HEK293 (cell line): ENCODE measurements around the gene TCF3.

Experiments
- CTCF ChIA-PET: fragments of 350-600 bp; formaldehyde crosslinking; extraction: SDS; loops from one replicate; lab custom pipeline; 2021; ENCODE audit warnings: antibody characterized with exemption; lab: Yijun Ruan, JAX
- POLR2A ChIA-PET: fragments of 300-600 bp; formaldehyde crosslinking; extraction: SDS; loops from one replicate; lab custom pipeline; 2020; ENCODE audit warnings: antibody characterized with exemption, inconsistent platforms; lab: Yijun Ruan, JAX
- H3K27ac ChIP-seq: fragments of 200-500 bp; sonication (Bioruptor generic); 2 replicates; pipeline ENCODE4 v1.5.1; 2014; ENCODE audit warnings: low read depth, low read length, control low read depth, inconsistent platforms; ENCODE audit errors: extremely low read depth
- H3K36me3 ChIP-seq, 2 experiments: fragments of 200-500 bp in 1 of 2; sonication (Bioruptor generic) in 1 of 2; 1 replicate in 1 of 2; 2 replicates in 1 of 2; pipeline ENCODE4 v1.5.1; 2014 to 2017; ENCODE audit warnings: inconsistent platforms in 2 of 2, low read length in 2 of 2; ENCODE audit not compliant: control insufficient read depth in 2 of 2, insufficient read depth in 1 of 2
- H3K4me1 ChIP-seq: fragments of 200-500 bp; sonication (Bioruptor generic); 2 replicates; pipeline ENCODE4 v1.5.1; 2014; ENCODE audit warnings: mild to moderate bottlenecking, low read length, inconsistent platforms; ENCODE audit not compliant: control insufficient read depth, insufficient read depth
- H3K4me3 ChIP-seq: 2 replicates; pipeline ENCODE4 v1.5.1; 2011; ENCODE audit warnings: low read depth, mild to moderate bottlenecking, control low read depth, low read length, moderate library complexity
- H3K9me3 ChIP-seq: fragments of 200-500 bp; sonication (Bioruptor generic); 2 replicates; pipeline ENCODE4 v1.5.1; 2014; ENCODE audit warnings: low read depth, low read length, inconsistent platforms; ENCODE audit not compliant: control insufficient read depth, insufficient read depth
- GLIS2 ChIP-seq: fragments of 450-650 bp; formaldehyde crosslinking; IDR thresholded peaks from 2 replicates; pipeline ENCODE4 v1.5.1; 2016; ENCODE audit warnings: missing biosample characterization, missing genetic modification characterization
- OSR2 ChIP-seq: fragments of 450-650 bp; formaldehyde crosslinking; IDR thresholded peaks from 2 replicates; pipeline ENCODE4 v1.5.1; 2016; ENCODE audit warnings: missing biosample characterization, missing genetic modification characterization
- PRDM1 ChIP-seq: fragments of 450-650 bp; formaldehyde crosslinking; IDR thresholded peaks from 2 replicates; pipeline ENCODE4; 2016; ENCODE audit warnings: missing biosample characterization, missing genetic modification characterization
- TCF7L2 ChIP-seq: IDR thresholded peaks from 2 replicates; pipeline ENCODE4 v1.6.1; 2011; ENCODE audit warnings: low read depth, mild to moderate bottlenecking, inconsistent platforms, low read length, moderate library complexity, borderline replicate concordance
- TRIM28 ChIP-seq: IDR thresholded peaks from 2 replicates; pipeline ENCODE4 v1.6.1; 2011; ENCODE audit warnings: low read length, control low read depth, borderline replicate concordance
- ZBTB21 ChIP-seq: fragments of 450-650 bp; formaldehyde crosslinking; IDR thresholded peaks from 2 replicates; pipeline ENCODE4 v1.5.1; 2017; ENCODE audit warnings: missing biosample characterization, missing genetic modification characterization
- ZFP37 ChIP-seq: fragments of 450-650 bp; formaldehyde crosslinking; IDR thresholded peaks from 2 replicates; pipeline ENCODE4 v1.5.1; 2016; ENCODE audit warnings: missing biosample characterization, missing genetic modification characterization
- ZNF138 ChIP-seq: fragments of 450-650 bp; formaldehyde crosslinking; IDR thresholded peaks from 2 replicates; pipeline ENCODE4 v1.5.1; 2016; ENCODE audit warnings: missing biosample characterization, missing genetic modification characterization, borderline replicate concordance
- ZNF169 ChIP-seq: fragments of 450-650 bp; formaldehyde crosslinking; IDR thresholded peaks from 2 replicates; pipeline ENCODE4 v1.5.1; 2016; ENCODE audit warnings: missing biosample characterization, missing genetic modification characterization
- ZNF24 ChIP-seq: fragments of 450-650 bp; formaldehyde crosslinking; IDR thresholded peaks from 2 replicates; pipeline ENCODE4 v1.5.1; 2016; ENCODE audit warnings: missing biosample characterization, missing genetic modification characterization
- ZNF404 ChIP-seq: fragments of 450-650 bp; formaldehyde crosslinking; IDR thresholded peaks from 2 replicates; pipeline ENCODE4 v1.5.1; 2017; ENCODE audit warnings: missing biosample characterization, missing genetic modification characterization
- ZNF473 ChIP-seq: fragments of 450-650 bp; formaldehyde crosslinking; IDR thresholded peaks from 2 replicates; pipeline ENCODE4 v1.5.1; 2017; ENCODE audit warnings: missing biosample characterization, missing genetic modification characterization
- ZNF521 ChIP-seq: fragments of 450-650 bp; formaldehyde crosslinking; IDR thresholded peaks from 2 replicates; pipeline ENCODE4 v1.5.1; 2017; ENCODE audit warnings: missing biosample characterization, mild to moderate bottlenecking, missing genetic modification characterization
- ZNF610 ChIP-seq: fragments of 450-650 bp; formaldehyde crosslinking; IDR thresholded peaks from 2 replicates; pipeline ENCODE4 v1.5.1; 2016; ENCODE audit warnings: missing biosample characterization, missing genetic modification characterization, borderline replicate concordance
- ZNF621 ChIP-seq: fragments of 450-650 bp; formaldehyde crosslinking; IDR thresholded peaks from 2 replicates; pipeline ENCODE4 v1.5.1; 2017; ENCODE audit warnings: missing biosample characterization, missing genetic modification characterization
- ZNF660 ChIP-seq: fragments of 450-650 bp; IDR thresholded peaks from 2 replicates; pipeline ENCODE4 v1.5.1; 2018; ENCODE audit warnings: missing biosample characterization, mild to moderate bottlenecking, missing genetic modification characterization
- ZNF664 ChIP-seq: fragments of 450-650 bp; formaldehyde crosslinking; IDR thresholded peaks from 2 replicates; pipeline ENCODE4 v1.5.1; 2016; ENCODE audit warnings: missing biosample characterization, missing genetic modification characterization
- ZNF747 ChIP-seq: fragments of 450-650 bp; formaldehyde crosslinking; IDR thresholded peaks from 2 replicates; pipeline ENCODE4 v1.5.1; 2016; ENCODE audit warnings: missing biosample characterization, missing genetic modification characterization
- ZNF777 ChIP-seq: fragments of 450-650 bp; formaldehyde crosslinking; IDR thresholded peaks from 2 replicates; pipeline ENCODE4 v1.5.1; 2017; ENCODE audit warnings: missing biosample characterization, missing genetic modification characterization, borderline replicate concordance
- ZNF785 ChIP-seq: fragments of 450-650 bp; formaldehyde crosslinking; IDR thresholded peaks from 2 replicates; pipeline ENCODE4 v1.5.1; 2016; ENCODE audit warnings: missing biosample characterization, missing genetic modification characterization
- ZSCAN16 ChIP-seq: fragments of 450-650 bp; formaldehyde crosslinking; IDR thresholded peaks from 2 replicates; pipeline ENCODE4 v1.5.1; 2016; ENCODE audit warnings: missing biosample characterization, missing genetic modification characterization
- TF ChIP-seq, protein P1 (sequence below): fragments of 450-650 bp; formaldehyde crosslinking; IDR thresholded peaks from 2 replicates; pipeline ENCODE4 v1.5.1; 2016; ENCODE audit warnings: missing biosample characterization, missing genetic modification characterization, borderline replicate concordance
- TF ChIP-seq, protein P2 (sequence below): fragments of 450-650 bp; formaldehyde crosslinking; IDR thresholded peaks from 2 replicates; pipeline ENCODE4 v1.5.1; 2016; ENCODE audit warnings: missing biosample characterization, missing genetic modification characterization, borderline replicate concordance

Gene TCF3

DNA sequence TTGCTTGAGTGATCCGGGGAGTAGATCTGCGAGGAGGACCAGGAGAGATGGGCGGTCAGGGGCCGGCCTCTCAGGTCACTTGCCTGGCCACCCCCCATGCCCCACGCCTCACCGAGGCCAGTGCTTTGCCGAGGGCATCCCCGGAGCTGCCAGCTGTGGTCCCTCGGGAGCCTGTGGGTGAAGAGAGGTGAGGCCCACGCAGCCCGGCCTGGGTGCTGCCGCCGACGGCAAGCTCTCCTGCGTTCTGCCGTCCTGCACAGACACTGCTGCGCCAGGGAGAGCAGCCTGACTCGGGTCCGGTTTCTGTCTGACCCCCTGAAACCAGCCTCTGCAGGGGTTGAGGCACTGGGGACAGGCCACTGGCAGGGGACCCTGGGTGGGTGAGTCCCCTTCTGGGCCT is 31.4 kb downstream of the TCF3 start:
- TF ChIP-seq ZNF785 (tag by site-specific recombination) (no peak), TCF7L2 (no peak), ZSCAN16 (tag by site-specific recombination) (no peak), ZNF660 (tag by site-specific recombination) (no peak), ZNF473 (no peak)
- TF ChIP-seq, all 188 proteins: peak for 0
- H3K4me3 ChIP-seq = no peak overlapping the region
- ChIA-PET CTCF (interaction anchor here (0.6 to 0.9 kb wide), 2 partner anchors 51 to 214 kb away, joined by 3 read pairs; no protein-coding TSS in a partner anchor), POLR2A (no interaction called here)
- peaks cover 0 to 76% of the 10 kb centered on the region in 2 experiments; a peak in 2 of 3 replicates for H3K36me3 ChIP-seq
- H3K4me1 ChIP-seq = no peaks in the 10 kb centered on the region
- H3K27ac ChIP-seq = no peak overlapping the region
- no peaks in the 10 kb centered on the region for H3K9me3 ChIP-seq

- Histone ChIP-seq H3K4me1 (no peaks in the 10 kb centered on the region), H3K4me3 (no peak overlapping the region), H3K9me3 (no peaks in the 10 kb centered on the region), H3K27ac (no peak overlapping the region), H3K36me3 (peaks cover 3 to 76% of the 10 kb centered on the region in 2 experiments; a peak in 2 of 3 replicates)
- TF ChIP-seq, protein P1, sequence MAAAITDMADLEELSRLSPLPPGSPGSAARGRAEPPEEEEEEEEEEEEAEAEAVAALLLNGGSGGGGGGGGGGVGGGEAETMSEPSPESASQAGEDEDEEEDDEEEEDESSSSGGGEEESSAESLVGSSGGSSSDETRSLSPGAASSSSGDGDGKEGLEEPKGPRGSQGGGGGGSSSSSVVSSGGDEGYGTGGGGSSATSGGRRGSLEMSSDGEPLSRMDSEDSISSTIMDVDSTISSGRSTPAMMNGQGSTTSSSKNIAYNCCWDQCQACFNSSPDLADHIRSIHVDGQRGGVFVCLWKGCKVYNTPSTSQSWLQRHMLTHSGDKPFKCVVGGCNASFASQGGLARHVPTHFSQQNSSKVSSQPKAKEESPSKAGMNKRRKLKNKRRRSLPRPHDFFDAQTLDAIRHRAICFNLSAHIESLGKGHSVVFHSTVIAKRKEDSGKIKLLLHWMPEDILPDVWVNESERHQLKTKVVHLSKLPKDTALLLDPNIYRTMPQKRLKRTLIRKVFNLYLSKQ = no peak
- TF ChIP-seq GLIS2 (tag by site-specific recombination) (no peak), ZNF138 (tag by site-specific recombination) (no peak), OSR2 (tag by site-specific recombination) (no peak), ZNF169 (tag by site-specific recombination) (no peak)
- POLR2A ChIA-PET = no interaction called here
- CTCF ChIA-PET = interaction anchor here (0.9 kb wide), 1 partner anchor 52 kb away, joined by 3 read pairs; no protein-coding TSS in a partner anchor
These were observed 31.9 kb downstream of the TCF3 start for GRCh38 chr19:1620502-1620901.

- no peak overlapping the region for H3K4me3 ChIP-seq
- no peaks in the 10 kb centered on the region for H3K9me3 ChIP-seq
- TF ChIP-seq ZNF747 (tag by site-specific recombination) = no peak
- TF ChIP-seq ZFP37 (tag by site-specific recombination) = no peak
- no peak for TF ChIP-seq ZNF621 (tag by site-specific recombination)
- no peak for TF ChIP-seq PRDM1
- no peak for TF ChIP-seq ZNF521
- TF ChIP-seq ZNF404 (tag by site-specific recombination) = no peak
- no peak for TF ChIP-seq ZNF610 (tag by site-specific recombination)
- TF ChIP-seq ZBTB21 = no peak
- no peak for TF ChIP-seq TRIM28
- no peak for TF ChIP-seq ZNF777 (tag by site-specific recombination)
- TF ChIP-seq ZNF24 (tag by site-specific recombination) = no peak
- TF ChIP-seq, protein P2, sequence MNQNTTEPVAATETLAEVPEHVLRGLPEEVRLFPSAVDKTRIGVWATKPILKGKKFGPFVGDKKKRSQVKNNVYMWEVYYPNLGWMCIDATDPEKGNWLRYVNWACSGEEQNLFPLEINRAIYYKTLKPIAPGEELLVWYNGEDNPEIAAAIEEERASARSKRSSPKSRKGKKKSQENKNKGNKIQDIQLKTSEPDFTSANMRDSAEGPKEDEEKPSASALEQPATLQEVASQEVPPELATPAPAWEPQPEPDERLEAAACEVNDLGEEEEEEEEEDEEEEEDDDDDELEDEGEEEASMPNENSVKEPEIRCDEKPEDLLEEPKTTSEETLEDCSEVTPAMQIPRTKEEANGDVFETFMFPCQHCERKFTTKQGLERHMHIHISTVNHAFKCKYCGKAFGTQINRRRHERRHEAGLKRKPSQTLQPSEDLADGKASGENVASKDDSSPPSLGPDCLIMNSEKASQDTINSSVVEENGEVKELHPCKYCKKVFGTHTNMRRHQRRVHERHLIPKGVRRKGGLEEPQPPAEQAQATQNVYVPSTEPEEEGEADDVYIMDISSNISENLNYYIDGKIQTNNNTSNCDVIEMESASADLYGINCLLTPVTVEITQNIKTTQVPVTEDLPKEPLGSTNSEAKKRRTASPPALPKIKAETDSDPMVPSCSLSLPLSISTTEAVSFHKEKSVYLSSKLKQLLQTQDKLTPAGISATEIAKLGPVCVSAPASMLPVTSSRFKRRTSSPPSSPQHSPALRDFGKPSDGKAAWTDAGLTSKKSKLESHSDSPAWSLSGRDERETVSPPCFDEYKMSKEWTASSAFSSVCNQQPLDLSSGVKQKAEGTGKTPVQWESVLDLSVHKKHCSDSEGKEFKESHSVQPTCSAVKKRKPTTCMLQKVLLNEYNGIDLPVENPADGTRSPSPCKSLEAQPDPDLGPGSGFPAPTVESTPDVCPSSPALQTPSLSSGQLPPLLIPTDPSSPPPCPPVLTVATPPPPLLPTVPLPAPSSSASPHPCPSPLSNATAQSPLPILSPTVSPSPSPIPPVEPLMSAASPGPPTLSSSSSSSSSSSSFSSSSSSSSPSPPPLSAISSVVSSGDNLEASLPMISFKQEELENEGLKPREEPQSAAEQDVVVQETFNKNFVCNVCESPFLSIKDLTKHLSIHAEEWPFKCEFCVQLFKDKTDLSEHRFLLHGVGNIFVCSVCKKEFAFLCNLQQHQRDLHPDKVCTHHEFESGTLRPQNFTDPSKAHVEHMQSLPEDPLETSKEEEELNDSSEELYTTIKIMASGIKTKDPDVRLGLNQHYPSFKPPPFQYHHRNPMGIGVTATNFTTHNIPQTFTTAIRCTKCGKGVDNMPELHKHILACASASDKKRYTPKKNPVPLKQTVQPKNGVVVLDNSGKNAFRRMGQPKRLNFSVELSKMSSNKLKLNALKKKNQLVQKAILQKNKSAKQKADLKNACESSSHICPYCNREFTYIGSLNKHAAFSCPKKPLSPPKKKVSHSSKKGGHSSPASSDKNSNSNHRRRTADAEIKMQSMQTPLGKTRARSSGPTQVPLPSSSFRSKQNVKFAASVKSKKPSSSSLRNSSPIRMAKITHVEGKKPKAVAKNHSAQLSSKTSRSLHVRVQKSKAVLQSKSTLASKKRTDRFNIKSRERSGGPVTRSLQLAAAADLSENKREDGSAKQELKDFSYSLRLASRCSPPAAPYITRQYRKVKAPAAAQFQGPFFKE = no peak
- TF ChIP-seq ZNF664 = no peak
- H3K4me1 ChIP-seq = no peaks in the 10 kb centered on the region
- peaks cover 8 to 78% of the 10 kb centered on the region in 2 experiments; a peak in 2 of 3 replicates for H3K36me3 ChIP-seq
- CTCF ChIA-PET = no interaction called here
- no peak overlapping the region for H3K27ac ChIP-seq
- POLR2A ChIA-PET = no interaction called here
These were observed 32.7 kb downstream of the TCF3 start for GRCh38 chr19:1619703-1620102.
